NCI-H146 treated with DMSO at 0.1 percent for 48 hours (cell line): ENCODE measurements around the gene HOXD8.

Experiments used
- DNase-seq: peaks from one replicate; lab custom pipeline; 2025; ENCODE audit not compliant: unreplicated experiment; lab: John Stamatoyannopoulos, UW

The HOXD8 gene

DNA sequence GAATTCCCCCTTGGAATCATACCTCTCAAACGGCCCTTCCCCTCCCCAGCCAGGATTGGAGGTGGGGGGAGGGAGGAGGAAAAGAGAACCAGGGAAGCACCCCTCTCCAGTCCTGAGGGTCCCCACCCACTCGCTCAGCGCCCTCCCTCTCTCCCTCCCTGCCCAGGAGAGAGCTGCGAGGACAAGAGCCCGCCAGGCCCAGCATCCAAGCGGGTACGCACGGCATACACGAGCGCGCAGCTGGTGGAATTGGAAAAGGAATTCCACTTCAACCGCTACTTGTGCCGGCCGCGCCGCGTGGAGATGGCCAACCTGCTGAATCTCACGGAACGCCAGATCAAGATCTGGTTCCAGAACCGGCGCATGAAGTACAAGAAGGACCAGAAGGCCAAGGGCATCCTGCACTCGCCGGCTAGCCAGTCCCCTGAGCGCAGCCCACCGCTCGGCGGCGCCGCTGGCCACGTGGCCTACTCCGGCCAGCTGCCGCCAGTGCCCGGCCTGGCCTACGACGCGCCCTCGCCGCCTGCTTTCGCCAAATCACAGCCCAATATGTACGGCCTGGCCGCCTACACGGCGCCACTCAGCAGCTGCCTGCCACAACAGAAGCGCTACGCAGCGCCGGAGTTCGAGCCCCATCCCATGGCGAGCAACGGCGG is 42.0 kb downstream of the HOXD8 start:
- no peak for DNase-seq

DNA sequence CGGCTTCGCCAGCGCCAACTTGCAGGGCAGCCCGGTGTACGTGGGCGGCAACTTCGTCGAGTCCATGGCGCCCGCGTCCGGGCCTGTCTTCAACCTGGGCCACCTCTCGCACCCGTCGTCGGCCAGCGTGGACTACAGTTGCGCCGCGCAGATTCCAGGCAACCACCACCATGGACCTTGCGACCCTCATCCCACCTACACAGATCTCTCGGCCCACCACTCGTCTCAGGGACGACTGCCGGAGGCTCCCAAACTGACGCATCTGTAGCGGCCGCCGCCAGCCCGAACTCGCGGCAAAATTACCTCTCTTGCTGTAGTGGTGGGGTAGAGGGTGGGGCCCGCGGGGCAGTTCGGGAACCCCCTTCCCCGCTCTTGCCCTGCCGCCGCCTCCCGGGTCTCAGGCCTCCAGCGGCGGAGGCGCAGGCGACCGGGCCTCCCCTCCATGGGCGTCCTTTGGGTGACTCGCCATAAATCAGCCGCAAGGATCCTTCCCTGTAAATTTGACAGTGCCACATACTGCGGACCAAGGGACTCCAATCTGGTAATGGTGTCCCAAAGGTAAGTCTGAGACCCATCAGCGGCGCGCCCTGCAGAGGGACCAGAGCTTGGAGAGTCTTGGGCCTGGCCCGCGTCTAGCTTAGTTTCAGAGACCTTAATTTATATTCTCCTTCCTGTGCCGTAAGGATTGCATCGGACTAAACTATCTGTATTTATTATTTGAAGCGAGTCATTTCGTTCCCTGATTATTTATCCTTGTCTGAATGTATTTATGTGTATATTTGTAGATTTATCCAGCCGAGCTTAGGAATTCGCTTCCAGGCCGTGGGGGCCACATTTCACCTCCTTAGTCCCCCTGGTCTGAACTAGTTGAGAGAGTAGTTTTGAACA is 42.7 kb downstream of the HOXD8 start:
- DNase-seq, result no peak

DNA sequence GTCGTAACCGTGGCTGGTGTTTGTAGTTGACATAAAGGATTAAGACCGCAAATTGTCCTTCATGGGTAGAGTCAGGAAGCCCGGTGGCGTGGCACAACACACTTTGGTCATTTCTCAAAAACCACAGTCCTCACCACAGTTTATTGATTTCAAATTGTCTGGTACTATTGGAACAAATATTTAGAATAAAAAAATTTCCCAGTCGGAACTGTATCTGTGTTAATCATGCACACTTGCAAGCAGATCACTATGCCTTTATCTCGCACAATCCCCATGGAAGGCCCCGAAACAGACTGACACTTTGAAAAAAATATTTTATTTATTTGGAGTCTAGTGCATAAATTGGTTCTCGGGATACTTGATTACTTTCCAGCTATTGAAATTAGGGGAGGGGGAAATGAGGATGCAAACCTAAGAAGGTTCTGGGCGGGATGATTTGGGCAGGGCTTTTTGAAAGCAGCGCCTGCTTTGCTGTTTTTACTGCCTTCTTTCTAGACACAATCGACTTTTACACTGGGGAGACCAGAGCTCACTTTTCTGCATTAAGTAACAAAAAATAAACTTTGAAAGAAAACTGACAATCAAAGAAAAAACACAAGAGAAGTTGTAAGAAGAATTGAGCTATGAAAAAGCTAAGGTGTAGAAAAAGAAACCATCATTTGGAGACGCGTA is 43.5 kb downstream of the HOXD8 start:
- no peak for DNase-seq

- DNase-seq, result no peak
These were observed 44.3 kb downstream of the HOXD8 start for GRCh38 chr2:176173567-176174381.

DNA sequence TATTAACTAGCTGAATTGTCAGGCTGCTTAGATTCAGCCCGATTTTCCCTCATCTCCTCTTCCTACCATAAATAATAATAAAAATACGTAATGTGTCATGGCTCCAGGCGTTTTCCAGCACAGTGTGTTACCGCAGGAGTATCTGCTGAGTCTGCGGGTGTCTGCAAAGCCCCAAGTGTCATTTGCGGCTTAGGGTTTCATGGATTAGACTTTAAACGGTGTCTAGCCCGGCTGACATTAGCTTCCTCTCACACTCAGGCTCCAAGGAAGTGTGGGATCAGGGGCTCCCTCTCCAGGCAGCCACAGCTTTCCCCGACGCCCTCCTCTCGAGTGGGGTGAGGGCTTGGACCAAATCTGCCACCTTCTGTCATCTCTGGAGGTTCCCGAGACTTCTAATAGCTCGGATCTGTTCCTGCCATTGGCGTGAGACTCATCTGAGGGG is 44.9 kb downstream of the HOXD8 start:
- DNase-seq, result no peak

DNA sequence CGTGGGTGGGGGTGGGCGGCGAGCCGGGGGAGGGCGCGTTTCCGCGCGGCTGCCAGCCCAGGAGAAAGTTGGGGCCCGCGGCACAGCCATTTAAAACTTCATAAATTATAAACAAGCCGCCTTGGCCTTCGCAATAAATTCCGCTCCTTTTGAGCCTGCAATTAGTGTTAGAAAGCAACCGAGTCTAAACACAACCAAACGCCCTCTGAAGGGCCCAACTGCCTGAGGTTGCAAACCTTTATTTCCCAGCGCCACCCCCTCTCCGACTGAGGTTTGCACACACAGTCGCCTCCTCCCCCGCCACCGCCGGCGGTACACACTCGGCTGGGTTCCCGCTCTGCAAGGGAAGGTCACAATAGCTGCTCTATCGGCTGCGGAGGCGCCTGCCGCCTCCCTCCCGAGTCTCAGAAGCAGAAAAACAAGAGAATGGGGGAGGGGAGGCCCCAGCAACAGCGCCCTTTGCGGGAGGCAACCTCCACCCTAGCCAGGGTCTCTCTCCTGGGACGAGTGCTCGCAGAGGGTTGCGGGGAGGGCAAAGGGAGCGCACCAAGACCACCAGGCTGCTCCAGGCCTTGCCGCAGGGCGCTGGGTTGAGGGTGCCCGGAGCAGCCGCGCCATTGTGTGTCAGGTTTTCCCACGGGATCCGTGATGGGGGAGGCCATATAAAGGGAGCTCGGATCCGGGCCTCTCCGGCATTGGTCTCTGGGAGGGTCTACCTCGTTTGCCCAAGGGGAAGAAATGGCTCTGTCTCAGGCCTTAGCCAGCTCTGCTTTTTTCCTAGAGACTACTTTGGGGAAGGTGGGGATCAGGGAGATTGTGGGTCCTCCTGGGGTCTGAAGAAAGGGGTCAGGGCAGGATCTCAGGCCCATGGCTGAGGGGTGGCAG is 45.6 kb downstream of the HOXD8 start:
- no peak for DNase-seq

GRCh38 chr2:176175709-176176607 is 46.5 kb downstream of the HOXD8 start:
- no peak for DNase-seq

GRCh38 chr2:176177580-176178037 is 48.1 kb downstream of the HOXD8 start:
- peak; percentile 62 for DNase-seq

DNA sequence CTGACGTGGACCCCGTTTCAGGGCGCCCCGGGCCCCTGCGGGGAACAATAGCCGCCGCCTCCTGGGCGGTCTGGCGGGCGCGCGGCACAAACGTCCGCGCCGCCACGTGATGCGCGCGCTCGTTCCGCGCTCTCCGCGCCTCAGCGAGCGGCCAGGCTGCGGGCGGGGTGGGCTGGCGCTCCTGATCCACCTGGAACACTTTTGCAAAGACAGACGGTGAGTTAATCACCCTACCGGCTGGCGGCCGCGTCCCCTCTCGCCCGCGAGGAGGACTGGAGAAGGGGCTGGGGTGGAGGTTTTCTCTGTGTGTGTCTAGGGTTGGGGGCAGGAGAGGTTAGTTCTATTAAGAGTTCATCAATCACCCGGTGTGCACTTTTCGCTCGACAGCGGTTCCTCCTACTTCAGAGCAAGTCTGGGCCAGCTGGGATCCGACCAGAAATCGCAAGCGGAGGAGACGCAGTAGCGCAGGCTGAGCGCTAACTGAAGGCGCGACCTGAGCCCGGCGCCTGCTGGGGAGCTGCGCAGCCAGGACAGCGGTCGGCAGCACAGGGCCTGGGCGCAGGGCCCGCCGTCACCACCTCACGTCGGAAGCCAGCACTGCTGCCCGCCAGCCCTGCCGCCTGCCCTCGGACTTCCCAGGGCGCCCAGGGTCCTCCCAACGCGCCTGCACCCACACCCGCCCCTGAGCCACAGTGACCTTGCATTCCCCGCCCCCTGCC is 48.7 kb downstream of the HOXD8 start:
- peak; percentile 62 for DNase-seq

DNA sequence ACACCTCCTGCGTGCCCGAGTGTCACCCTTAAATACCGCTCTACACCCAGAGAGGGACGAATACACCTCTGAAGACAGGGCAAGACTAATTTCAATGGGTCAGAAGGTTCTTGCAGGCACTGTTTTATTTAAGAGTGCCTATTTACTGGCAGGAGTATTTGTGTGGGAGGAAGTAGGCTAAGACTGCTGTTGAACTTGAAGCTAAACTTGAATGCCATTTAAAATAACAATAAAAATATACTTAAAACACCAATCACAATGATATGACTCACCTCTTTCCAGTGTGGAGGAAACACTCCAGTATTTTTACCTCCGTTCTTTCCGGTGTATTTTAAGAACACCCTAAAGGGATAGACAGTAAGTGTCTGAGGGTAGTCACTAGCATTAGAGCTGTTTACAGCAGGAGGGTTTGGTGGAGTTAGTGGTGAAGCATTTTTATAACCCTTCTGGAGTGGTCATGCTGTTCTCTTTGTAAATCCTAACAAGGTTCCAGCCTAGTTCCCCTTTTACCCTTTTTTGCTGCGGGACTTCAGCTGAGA is 49.3 kb downstream of the HOXD8 start:
- peak; percentile 23 for DNase-seq

DNA sequence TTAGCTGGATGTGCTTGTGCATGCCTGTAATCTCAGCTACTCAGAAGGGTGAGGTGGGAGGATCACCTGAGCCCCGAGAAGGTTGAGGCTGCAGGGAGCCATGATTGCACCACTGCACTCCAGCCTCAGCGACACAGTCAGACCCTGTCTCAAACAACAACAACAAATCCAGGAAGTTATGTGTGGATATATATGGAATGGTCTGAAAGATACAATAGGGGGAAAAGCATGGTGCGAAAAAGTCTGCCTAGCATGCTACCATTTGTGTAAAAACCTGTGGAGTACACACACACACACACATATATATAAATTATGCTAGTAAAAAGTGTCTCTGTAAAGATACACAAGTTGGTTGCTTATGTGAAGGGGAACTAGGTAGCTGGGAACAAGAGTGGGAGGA is 52.0 kb downstream of the HOXD8 start:
- no peak for DNase-seq
